ENCODE data around the gene TUBGCP6. TPM values are rescaled to one million over a fixed set of nuclear protein-coding genes. Genes with fewer than 3 reads are reported as not detected.
A peak's percentile ranks its signal among the peaks of the same experiment; 100 is the strongest.

TUBGCP6 gene
- total RNA-seq, 1 donor from 2014 or later, result 51.7 TPM

- H3K27me3 Mint-ChIP-seq, result peaks cover 36% of the 10 kb centered on the region
- H3K4me1 Mint-ChIP-seq, result peaks cover 6% of the 10 kb centered on the region
- peak overlapping the region; percentile 25 for H3K27ac Mint-ChIP-seq
- no peak for DNase-seq
- H3K4me3 Mint-ChIP-seq, result peak overlapping the region; percentile 16
- intact Hi-C loops (cut with micrococcal nuclease), result no loop called here
- H3K36me3 Mint-ChIP-seq (ENCODE audit: low read depth), result no peaks in the 10 kb centered on the region
- H3K9me3 Mint-ChIP-seq, result no peaks in the 10 kb centered on the region
Measured at GRCh38 chr22:50167689-50168489, 76.9 kb downstream of the TUBGCP6 start.

Other genes starting within 250 kb of the TUBGCP6 start
- gene IL17REL, start 232.3 kb downstream of the TUBGCP6 start, total RNA-seq, result 0.09 and 0.14 TPM in 2 replicates
- not detected in 2 replicates for gene TTLL8, start 186.7 kb downstream of the TUBGCP6 start, total RNA-seq
- not detected in 2 replicates for gene MLC1, start 159.6 kb downstream of the TUBGCP6 start, total RNA-seq
- gene MOV10L1, start 155.0 kb downstream of the TUBGCP6 start, total RNA-seq, result not detected in 2 replicates
- gene PANX2, start 74.3 kb downstream of the TUBGCP6 start, total RNA-seq, result 1.4 and 1.6 TPM in 2 replicates
- gene TRABD, start 59.1 kb downstream of the TUBGCP6 start, total RNA-seq, result 94.4 and 97.4 TPM in 2 replicates
- 24.0 and 25.2 TPM in 2 replicates for gene SELENOO, start 44.0 kb downstream of the TUBGCP6 start, total RNA-seq
- 62.2 and 64.6 TPM in 2 replicates for gene HDAC10, start 6.2 kb upstream of the TUBGCP6 start, total RNA-seq
- gene MAPK12, start 16.7 kb upstream of the TUBGCP6 start, total RNA-seq, result 20.1 and 21.5 TPM in 2 replicates
- gene MAPK11, start 25.4 kb upstream of the TUBGCP6 start, total RNA-seq, result 27.8 and 29.0 TPM in 2 replicates
- gene PLXNB2, start 62.6 kb upstream of the TUBGCP6 start, total RNA-seq, result 9.0 and 9.5 TPM in 2 replicates
- 1.4 and 2.2 TPM in 2 replicates for gene DENND6B, start 82.0 kb upstream of the TUBGCP6 start, total RNA-seq
- 44.0 and 44.1 TPM in 2 replicates for gene PPP6R2, start 98.3 kb upstream of the TUBGCP6 start, total RNA-seq
- 108 and 115 TPM in 2 replicates for gene SBF1, start 230.0 kb upstream of the TUBGCP6 start, total RNA-seq
- gene ADM2, start 236.5 kb upstream of the TUBGCP6 start, total RNA-seq, result 3.0 and 3.2 TPM in 2 replicates
- 0.21 and 0.40 TPM in 2 replicates for gene MIOX, start 241.8 kb upstream of the TUBGCP6 start, total RNA-seq